ENCODE results near the gene CNTN3. TPM values are rescaled to one million over a fixed set of nuclear protein-coding genes. Genes with fewer than 3 reads are reported as not detected.

The CNTN3 gene
- total RNA-seq, 1 experiment from 2014 or later = not detected

DNA sequence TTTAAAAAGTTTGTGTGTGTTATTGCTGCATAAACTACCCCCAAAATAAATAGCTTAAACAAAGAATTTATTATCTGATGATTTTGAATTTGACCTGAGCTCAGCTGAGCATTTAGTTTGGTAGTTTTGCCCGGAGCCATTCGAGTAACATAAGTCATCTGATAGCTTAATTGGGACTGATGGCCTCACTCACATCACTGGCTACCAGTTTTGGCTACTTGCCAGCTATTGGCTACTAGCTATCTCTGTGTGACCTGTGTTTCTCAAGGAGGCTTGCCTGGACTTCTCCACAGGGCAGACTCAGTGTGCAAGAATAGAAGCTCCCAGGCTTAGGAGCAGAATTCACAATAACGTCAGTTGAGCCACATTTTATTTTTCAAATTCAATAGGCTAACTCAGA, 9.0 kb downstream of the CNTN3 start (continued):
- TF ChIP-seq POLR2A (IDR thresholded peaks at IDR 0.05; ENCODE audit: borderline replicate concordance, extremely low read depth, insufficient read depth, insufficient read length) = no peak
- TF ChIP-seq, protein P1, sequence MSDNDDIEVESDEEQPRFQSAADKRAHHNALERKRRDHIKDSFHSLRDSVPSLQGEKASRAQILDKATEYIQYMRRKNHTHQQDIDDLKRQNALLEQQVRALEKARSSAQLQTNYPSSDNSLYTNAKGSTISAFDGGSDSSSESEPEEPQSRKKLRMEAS (IDR thresholded peaks at IDR 0.05) = no peak
- no peak for TF ChIP-seq ZNF274 (IDR thresholded peaks at IDR 0.05; ENCODE audit: low read depth, low read length)
- TF ChIP-seq, protein P2, sequence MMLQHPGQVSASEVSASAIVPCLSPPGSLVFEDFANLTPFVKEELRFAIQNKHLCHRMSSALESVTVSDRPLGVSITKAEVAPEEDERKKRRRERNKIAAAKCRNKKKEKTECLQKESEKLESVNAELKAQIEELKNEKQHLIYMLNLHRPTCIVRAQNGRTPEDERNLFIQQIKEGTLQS (IDR thresholded peaks at IDR 0.05) = no peak

DNA sequence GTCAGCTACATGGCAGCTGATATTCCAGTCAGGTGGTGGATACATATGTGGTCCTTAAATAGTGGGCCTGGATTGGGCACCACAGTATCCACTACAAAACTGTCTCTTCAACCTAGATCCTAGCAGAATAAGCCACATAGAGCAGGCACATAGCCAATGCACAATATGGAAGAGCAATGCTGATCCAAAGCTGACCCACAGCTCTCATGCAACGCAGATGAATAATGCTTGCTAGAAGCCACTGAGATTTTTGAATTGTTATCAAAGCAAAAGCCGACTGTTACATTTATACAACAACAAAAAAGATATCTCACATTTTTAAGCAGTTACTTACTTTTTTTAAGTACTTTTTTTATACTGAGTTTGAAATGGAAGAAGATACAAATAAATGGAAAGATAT, 11.2 kb downstream of the CNTN3 start:
- no peaks in the 10 kb centered on the region for H3K36me3 ChIP-seq (ENCODE audit: control insufficient read depth in 1 of 2, insufficient read depth in 2 of 2, low read length in 2 of 2)
- ChIA-PET RAD21 (ENCODE audit: low non-redundant PET in 1 of 2, low total read pairs in 2 of 2, uncharacterized antibody in 2 of 2, unreplicated experiment in 2 of 2) (no interaction called here), POLR2A (no interaction called here), CTCF (no interaction called here)
- no peak for TF ChIP-seq POLR2AphosphoS5 (IDR thresholded peaks at IDR 0.05; ENCODE audit: low read depth, low read length)
- no peak for TF ChIP-seq TCF7L2 (IDR thresholded peaks at IDR 0.05; ENCODE audit: borderline replicate concordance, extremely low read depth, insufficient read depth, insufficient read length)
- no peak for TF ChIP-seq ZFX (IDR thresholded peaks at IDR 0.05)
- TF ChIP-seq POLR2A (IDR thresholded peaks at IDR 0.05; ENCODE audit: borderline replicate concordance, extremely low read depth, insufficient read depth, insufficient read length) = no peak
- no peak for TF ChIP-seq ZNF274 (IDR thresholded peaks at IDR 0.05; ENCODE audit: low read depth, low read length)
- TF ChIP-seq, protein P3, sequence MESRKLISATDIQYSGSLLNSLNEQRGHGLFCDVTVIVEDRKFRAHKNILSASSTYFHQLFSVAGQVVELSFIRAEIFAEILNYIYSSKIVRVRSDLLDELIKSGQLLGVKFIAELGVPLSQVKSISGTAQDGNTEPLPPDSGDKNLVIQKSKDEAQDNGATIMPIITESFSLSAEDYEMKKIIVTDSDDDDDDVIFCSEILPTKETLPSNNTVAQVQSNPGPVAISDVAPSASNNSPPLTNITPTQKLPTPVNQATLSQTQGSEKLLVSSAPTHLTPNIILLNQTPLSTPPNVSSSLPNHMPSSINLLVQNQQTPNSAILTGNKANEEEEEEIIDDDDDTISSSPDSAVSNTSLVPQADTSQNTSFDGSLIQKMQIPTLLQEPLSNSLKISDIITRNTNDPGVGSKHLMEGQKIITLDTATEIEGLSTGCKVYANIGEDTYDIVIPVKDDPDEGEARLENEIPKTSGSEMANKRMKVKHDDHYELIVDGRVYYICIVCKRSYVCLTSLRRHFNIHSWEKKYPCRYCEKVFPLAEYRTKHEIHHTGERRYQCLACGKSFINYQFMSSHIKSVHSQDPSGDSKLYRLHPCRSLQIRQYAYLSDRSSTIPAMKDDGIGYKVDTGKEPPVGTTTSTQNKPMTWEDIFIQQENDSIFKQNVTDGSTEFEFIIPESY (IDR thresholded peaks at IDR 0.05; ENCODE audit: extremely low read depth, insufficient replicate concordance, low read length) = no peak
- H3K79me2 ChIP-seq (ENCODE audit: insufficient read depth, low read length) = no peaks in the 10 kb centered on the region
- no peaks in the 10 kb centered on the region for H4K20me1 ChIP-seq (ENCODE audit: insufficient read depth)
- DNase-seq (ENCODE audit: low read depth, low spot score) = no peak
- H3K4me3 ChIP-seq (replicated peaks in 1 of 2; ENCODE audit: low read depth in 1 of 2, low read length in 2 of 2) = no peak overlapping the region
- H3K4me1 ChIP-seq (ENCODE audit: control insufficient read depth in 1 of 2, insufficient read depth in 2 of 2, low read length in 2 of 2) = no peaks in the 10 kb centered on the region
- no peaks in the 10 kb centered on the region for H3K27me3 ChIP-seq (ENCODE audit: insufficient read depth, low read length)
- no TSS peak for BruUV-seq (replicated peaks)
- ATAC-seq = no peak
- no peak overlapping the region for H3K9ac ChIP-seq (ENCODE audit: low read length)
- no peak overlapping the region for H3K4me2 ChIP-seq (ENCODE audit: low read length)
- H3K9me2 ChIP-seq (ENCODE audit: insufficient read depth) = no peaks in the 10 kb centered on the region
- H2AFZ ChIP-seq (ENCODE audit: low read depth, low read length, poor library complexity, severe bottlenecking) = no peak overlapping the region
- H3K9me3 ChIP-seq (ENCODE audit: control insufficient read depth in 1 of 2, insufficient read depth in 1 of 2, low read depth in 1 of 2, low read length in 2 of 2) = peaks cover 11 to 35% of the 10 kb centered on the region in 2 experiments; a peak in 2 of 4 replicates
- H3K27ac ChIP-seq (ENCODE audit: low read depth, low read length) = no peak overlapping the region
- intact Hi-C loops (cut with micrococcal nuclease) = no loop called here
